ENCODE measurements around the gene POMP. TPM values are rescaled to one million over a fixed set of nuclear protein-coding genes. Genes with fewer than 3 reads are reported as not detected.
"Not testable (repeated sequence)": the region's sequence is repeated elsewhere in the genome, so short reads cannot be mapped to it uniquely, and the experiment has no call there.

POMP gene
- polyA plus RNA-seq, 4 donors = 73.0 to 105 (median 89.1) TPM

GRCh38 chr13:28636677-28637317 lies 22.1 kb upstream of the POMP start:
- DNase-seq (ENCODE audit: low read depth in 4 of 4, low spot score in 2 of 4) = no peak

- DNase-seq (ENCODE audit: low read depth in 4 of 4, low spot score in 2 of 4) = no peak
Observed at GRCh38 chr13:28637714-28638355, 21.1 kb upstream of the POMP start.

GRCh38 chr13:28638756-28639155 lies 20.2 kb upstream of the POMP start:
- no peak for DNase-seq (ENCODE audit: low read depth in 4 of 4, low spot score in 2 of 4)

GRCh38 chr13:28640861-28641599 lies 17.9 kb upstream of the POMP start:
- DNase-seq (ENCODE audit: low read depth in 4 of 4, low spot score in 2 of 4) = no peak

GRCh38 chr13:28641600-28641926 lies 17.4 kb upstream of the POMP start:
- no peak for DNase-seq (ENCODE audit: low read depth in 4 of 4, low spot score in 2 of 4)

GRCh38 chr13:28650284-28650683 lies 8.6 kb upstream of the POMP start:
- DNase-seq (ENCODE audit: low read depth in 4 of 4, low spot score in 2 of 4) = no peak

GRCh38 chr13:28651810-28652401 lies 7.0 kb upstream of the POMP start:
- no peak for DNase-seq (ENCODE audit: low read depth in 4 of 4, low spot score in 2 of 4)

- no peak for DNase-seq (ENCODE audit: low read depth in 4 of 4, low spot score in 2 of 4)
Observed at GRCh38 chr13:28653111-28653510, 5.8 kb upstream of the POMP start.

GRCh38 chr13:28654276-28654675 lies 4.7 kb upstream of the POMP start:
- no peak for DNase-seq (ENCODE audit: low read depth in 4 of 4, low spot score in 2 of 4)

GRCh38 chr13:28655561-28655960 lies 3.4 kb upstream of the POMP start:
- DNase-seq (ENCODE audit: low read depth in 4 of 4, low spot score in 2 of 4) = no peak

GRCh38 chr13:28657784-28658538 lies 969 bp upstream of the POMP start:
- no peak for DNase-seq (ENCODE audit: low read depth in 4 of 4, low spot score in 2 of 4)

GRCh38 chr13:28658539-28658795 lies 463 bp upstream of the POMP start:
- DNase-seq (ENCODE audit: low read depth in 4 of 4, low spot score in 2 of 4) = no peak

GRCh38 chr13:28659621-28659970 lies 666 bp downstream of the POMP start:
- DNase-seq (ENCODE audit: low read depth in 4 of 4, low spot score in 2 of 4) = no peak

GRCh38 chr13:28666897-28667488 lies 8.1 kb downstream of the POMP start:
- DNase-seq (ENCODE audit: low read depth in 4 of 4, low spot score in 2 of 4) = no peak

GRCh38 chr13:28671126-28671792 lies 12.3 kb downstream of the POMP start:
- DNase-seq (ENCODE audit: low read depth in 4 of 4, low spot score in 2 of 4) = no peak

GRCh38 chr13:28678809-28679208 lies 19.9 kb downstream of the POMP start:
- no peak for DNase-seq (ENCODE audit: low read depth in 4 of 4, low spot score in 2 of 4)

GRCh38 chr13:28679628-28680027 lies 20.7 kb downstream of the POMP start:
- DNase-seq (ENCODE audit: low read depth in 4 of 4, low spot score in 2 of 4) = no peak

GRCh38 chr13:28680541-28680940 lies 21.6 kb downstream of the POMP start:
- DNase-seq (ENCODE audit: low read depth in 4 of 4, low spot score in 2 of 4) = no peak

- DNase-seq (ENCODE audit: low read depth in 4 of 4, low spot score in 2 of 4) = not testable (repeated sequence)
Observed at GRCh38 chr13:28683169-28683568, 24.2 kb downstream of the POMP start.

GRCh38 chr13:28684257-28684656 lies 25.3 kb downstream of the POMP start:
- no peak for DNase-seq (ENCODE audit: low read depth in 4 of 4, low spot score in 2 of 4)
